Right renal cortex interstitium (tissue), 3 donors: ENCODE measurements around the gene CLSTN1. TPM values are rescaled to one million over a fixed set of nuclear protein-coding genes. Genes with fewer than 3 reads are reported as not detected.
"Not testable (repeated sequence)": the region's sequence is repeated elsewhere in the genome, so short reads cannot be mapped to it uniquely, and the experiment has no call there.

Experiments used
- DNase-seq, 3 donors: peaks; one replicate each; pipeline ENCODE4 v3.0.0-alpha.2; 2013; ENCODE audit warnings: low read depth in 3 of 3, low spot score in 2 of 3
- polyA plus RNA-seq, 3 donors: library from polyadenylated mRNA; unstranded; fragments of 120-200 nt; gene quantifications; one replicate each; pipeline ENCODE4 v1.2.1, GENCODE V29; 2013; ENCODE audit not compliant: insufficient read length in 3 of 3

CLSTN1 gene
- polyA plus RNA-seq, 3 donors: 127 to 142 (median 137) TPM

GRCh38 chr1:9826616-9827015 lies 2.9 kb upstream of the CLSTN1 start:
- DNase-seq: no peak

- DNase-seq: no peak
Measured at GRCh38 chr1:9826087-9826486, 2.3 kb upstream of the CLSTN1 start.

- DNase-seq: no peak
Measured at GRCh38 chr1:9825093-9826074, 1.6 kb upstream of the CLSTN1 start.

DNA sequence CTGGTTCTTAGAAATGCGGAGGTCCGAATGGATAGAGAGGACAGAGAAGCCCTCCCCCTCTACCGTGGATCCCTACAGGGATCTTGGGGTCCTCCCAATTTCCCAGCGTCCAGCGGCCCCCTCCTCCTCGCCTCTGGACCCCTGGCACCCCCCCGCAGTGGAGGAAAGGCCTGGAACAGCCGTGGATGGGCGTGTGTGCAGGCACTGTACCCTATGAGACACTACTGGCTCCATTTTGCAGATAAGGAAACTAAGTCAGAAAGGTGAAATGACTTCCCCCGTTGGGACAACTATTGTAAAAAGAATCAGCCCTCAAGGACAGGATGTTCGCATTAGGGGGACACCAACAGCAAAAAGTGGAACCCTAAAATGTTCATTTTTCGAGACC lies 931 bp upstream of the CLSTN1 start:
- no peak for DNase-seq

DNA sequence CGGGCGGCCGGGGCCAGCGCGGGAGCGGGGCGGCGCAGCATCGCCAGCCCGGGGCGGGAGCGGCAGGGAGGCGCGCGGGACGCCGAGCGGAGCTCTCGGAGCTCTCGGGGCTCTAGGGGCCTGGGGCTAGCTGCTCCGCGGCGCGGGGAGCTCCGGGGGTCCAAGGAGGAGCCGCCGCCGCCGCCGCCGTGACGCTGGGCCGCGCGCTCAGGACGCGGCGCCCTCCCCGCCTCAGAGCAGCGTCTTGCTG lies 147 bp downstream of the CLSTN1 start:
- DNase-seq: no peak

GRCh38 chr1:9822897-9823692 lies 670 bp downstream of the CLSTN1 start:
- no peak for DNase-seq

DNA sequence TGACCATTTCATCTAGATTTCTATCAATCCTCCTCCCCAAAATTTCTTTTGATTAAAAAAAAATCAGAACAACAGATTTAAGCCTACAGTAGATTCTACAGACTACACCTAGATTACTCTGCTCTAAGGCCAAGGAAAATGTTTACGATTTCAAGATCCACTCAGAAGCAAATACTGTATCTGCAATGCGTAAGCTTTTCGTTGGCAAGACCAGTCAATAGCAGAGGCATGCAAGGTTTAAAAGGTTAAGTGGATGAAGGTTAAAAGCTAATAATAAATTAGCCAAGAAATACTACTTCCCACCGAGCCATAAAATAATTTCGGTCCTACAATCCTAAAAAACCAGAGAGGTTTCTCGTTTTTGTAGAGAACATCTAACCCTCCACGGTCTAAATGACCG lies 1.3 kb downstream of the CLSTN1 start:
- DNase-seq: no peak

GRCh38 chr1:9821710-9822109 lies 2.1 kb downstream of the CLSTN1 start:
- no peak for DNase-seq

DNA sequence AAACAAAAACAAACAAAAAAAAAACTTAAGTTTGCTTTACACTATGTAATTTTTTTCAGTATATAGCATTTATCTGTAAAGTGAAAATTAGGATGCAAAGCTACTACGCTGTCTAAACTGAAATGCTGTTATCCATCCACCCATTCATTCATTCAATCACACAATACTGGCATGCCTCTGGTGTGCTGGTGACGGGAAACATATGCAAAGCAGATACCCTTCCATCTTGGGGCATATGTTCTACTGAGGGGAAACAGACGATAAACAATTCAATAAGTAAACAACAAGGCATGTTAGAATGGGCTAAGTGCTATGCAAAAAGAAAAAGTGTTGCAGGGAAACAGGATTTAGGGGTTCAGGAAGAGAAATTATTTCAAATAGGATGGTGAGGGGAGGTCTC lies 3.2 kb downstream of the CLSTN1 start:
- no peak for DNase-seq

DNA sequence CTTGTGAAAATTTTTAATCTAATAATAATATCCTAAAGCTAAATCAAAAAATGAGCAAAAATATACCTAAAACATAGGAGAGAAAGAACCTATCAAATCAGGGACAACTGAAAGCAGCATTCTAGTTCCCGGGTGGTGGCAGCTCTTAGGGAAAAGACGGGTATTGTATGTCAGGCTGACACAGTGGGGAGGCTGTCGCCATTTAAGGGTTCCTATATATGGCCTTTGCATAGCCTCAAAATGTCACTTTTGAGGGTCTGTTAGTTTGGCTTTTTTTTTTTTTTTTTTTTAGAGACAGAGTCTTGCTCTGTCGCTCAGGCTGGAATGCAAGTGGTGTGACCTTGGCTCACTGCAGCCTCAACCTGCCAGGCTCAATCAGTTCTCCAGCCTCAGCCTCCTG lies 6.0 kb downstream of the CLSTN1 start:
- DNase-seq: no peak

GRCh38 chr1:9816199-9816598 lies 7.6 kb downstream of the CLSTN1 start:
- DNase-seq: no peak

DNA sequence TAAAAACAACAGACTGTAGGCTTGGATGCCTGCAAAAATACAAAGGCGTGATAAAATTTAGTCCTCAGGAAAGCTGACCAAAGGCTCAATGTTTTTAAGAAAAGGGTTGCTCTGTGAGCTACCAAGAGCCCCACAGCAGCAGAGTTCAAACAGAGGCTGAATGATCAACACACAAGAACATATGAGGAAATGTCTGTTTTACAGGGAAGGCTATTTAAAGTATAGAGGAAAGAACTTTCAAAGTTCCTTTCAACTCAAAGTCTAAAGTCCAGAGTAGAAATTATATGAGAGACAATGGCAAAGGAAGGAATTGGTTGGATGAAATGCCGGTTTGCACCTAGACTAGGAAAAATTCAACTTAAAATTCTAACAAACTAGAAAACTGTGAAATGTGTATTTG lies 8.6 kb downstream of the CLSTN1 start:
- DNase-seq: no peak

GRCh38 chr1:9814619-9815018 lies 9.1 kb downstream of the CLSTN1 start:
- no peak for DNase-seq

DNA sequence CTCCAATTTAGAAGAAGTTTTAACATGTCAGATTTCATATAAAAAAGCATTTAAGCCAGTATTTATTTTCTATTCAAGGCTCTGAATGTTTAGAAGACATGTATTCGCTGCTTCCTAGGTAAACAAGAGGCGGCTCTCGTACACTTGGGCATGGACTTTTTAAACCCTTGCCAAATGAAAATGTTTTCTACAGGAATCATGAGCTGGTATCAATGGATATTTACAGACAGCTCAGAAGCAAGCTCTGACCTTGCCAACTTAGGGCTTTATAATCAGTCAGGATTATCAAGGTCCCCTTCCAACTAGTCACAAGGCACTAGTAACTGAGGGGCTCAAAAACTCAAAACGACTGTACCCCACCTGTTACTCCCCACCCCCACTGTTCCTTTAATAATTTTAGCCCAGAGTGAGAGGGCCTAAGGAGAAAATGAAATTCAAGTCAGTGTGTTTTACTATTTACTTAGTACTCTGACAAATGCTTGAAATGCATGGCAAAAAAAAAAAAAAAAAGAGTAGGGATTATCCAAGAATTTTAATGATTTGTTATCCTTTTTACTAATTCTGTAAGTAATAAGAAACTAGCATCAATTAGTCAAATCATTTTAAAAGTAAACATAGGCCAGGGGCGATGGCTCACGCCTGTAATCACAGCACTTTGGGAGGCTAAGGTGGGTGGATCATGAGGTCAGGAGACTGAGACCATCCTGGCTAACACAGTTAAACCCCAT lies 12.4 kb downstream of the CLSTN1 start:
- no peak for DNase-seq

DNA sequence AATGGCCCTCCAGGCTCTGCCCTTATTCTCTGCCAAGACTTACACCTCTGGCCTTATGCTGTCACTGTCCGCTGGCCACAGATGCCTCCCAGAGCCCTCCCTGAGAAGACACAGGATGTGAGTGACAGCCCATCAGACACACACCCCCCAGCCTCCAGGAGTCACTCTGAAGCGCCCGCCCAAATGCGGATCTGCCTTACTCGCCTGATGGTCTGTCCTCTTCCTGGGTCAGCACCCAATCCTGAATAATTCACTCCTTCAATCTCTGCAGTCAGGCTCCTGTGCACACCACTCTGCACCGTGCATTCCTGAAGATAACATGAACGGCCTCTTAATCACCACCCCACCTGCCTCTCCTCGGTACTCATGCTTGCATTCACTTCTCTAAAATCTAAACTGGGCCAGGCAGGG lies 14.7 kb downstream of the CLSTN1 start:
- DNase-seq: no peak

GRCh38 chr1:9808459-9808858 lies 15.3 kb downstream of the CLSTN1 start:
- no peak for DNase-seq

- no peak for DNase-seq
Measured at GRCh38 chr1:9807541-9807940, 16.2 kb downstream of the CLSTN1 start.

DNA sequence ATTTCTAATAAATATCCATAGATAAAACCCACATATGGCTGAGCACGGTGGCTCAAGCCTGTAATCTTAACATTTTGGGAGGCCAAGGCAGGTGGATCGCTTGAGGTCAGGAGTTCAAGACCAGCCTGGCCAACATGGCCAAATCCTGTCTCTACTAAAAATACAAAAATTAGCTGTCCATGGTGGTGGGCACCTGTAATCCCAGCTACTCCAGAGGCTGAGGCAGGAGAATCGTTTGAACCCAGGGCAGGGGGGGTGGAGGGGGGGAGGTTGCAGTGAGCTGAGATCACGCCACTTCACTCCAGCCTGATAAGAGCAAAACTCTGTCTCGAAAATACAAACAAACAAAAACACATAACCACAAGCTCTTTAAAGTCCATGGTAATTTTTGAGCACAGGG lies 17.8 kb downstream of the CLSTN1 start:
- DNase-seq: not testable (repeated sequence)

DNA sequence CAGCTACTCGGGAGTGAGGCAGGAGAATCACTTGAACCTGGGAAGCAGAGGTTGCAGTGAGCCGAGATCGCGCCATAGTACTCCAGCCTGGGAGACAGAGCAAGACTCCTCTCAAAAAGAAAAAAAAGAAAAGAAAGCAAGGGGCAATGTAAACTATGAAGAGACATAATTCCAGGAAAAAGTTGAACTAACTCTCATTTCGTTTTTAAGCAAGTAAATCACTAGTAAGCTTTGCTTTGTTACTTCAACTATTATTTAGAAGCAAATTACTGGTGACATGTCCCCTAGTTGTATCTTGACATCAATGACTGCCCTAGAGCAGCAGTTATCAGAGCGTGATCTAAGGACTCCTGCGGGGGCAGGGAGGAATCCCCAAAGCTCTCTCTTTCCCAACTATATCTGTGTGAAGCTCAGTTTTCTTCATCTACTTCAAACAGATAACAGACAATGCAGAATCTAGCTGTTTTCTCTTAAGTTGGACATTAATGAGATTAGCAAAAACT lies 18.7 kb downstream of the CLSTN1 start:
- DNase-seq: no peak

DNA sequence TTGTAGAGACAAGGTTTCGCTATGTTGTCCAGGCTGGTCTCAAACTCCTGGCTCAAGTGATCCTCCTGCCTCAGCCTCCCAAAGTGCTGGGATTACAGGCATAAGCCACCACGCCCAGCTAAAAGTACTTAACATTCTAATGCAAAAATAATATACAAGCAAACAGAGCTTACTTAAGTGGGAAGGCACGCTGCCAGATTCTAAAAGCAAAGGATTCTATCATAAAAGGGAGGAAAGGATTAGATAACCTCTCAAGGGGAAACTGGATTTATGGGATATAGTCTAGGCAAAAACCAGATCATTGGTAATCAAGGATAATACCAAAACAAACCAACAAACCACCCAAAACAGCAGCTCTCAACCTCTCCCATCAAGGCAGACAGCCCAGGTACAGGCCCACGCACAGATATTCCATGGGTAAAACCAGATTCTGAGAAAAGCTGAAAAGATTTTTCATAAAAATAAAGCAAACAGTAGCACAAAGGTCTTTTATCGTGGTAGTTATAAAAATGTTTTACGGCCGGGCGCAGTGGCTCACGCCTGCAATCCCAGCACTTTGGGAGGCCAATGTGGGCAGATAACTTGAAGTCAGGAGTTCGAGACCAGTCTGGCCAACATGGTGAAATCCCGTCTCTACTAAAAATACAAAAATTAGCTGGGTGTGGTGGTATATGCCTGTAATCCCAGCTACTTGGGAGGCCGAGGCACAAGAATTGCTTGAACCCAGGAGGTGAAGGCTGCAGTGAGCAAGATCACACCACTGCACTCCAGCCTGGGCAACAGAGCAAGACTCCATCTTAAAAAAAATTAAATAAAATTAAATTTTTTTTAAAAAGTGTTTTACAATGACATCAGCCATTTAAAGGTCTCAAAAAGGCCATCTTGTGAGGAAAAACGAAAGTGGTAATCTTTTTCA lies 20.5 kb downstream of the CLSTN1 start:
- DNase-seq: not testable (repeated sequence)
